H1 (cell line): ENCODE results near the gene MYO9A. TPM values are rescaled to one million over a fixed set of nuclear protein-coding genes. Genes with fewer than 3 reads are reported as not detected.

Source experiments
- CTCF ChIA-PET: fragments of 300-600 bp; sonication (Branson Sonifier 250); formaldehyde crosslinking; loops from one replicate; lab custom pipeline; 2021; ENCODE audit not compliant: partially characterized antibody; lab: Charles Lee
- POLR2A ChIA-PET: fragments of 300-600 bp; sonication (Branson Sonifier 250); formaldehyde crosslinking; loops from one replicate; lab custom pipeline; 2021; ENCODE audit warnings: inconsistent platforms; ENCODE audit not compliant: partially characterized antibody; lab: Charles Lee
- DNase-seq, 2 experiments: peaks; one replicate each; pipeline versions ENCODE4 v3.0.0 to v3.0.0-alpha.2; 2010 to 2022; ENCODE audit warnings: low spot score in 2 of 2, low read depth in 1 of 2, mixed read lengths in 1 of 2
- FAIRE-seq: peaks from 2 replicates; lab custom pipeline; 2011; peaks lifted over from hg19 to GRCh38; lab: Jason Lieb, UNC
- H2AFZ ChIP-seq: 2 replicates; pipeline ENCODE4 v1.8.1; 2012; ENCODE audit warnings: low read length, inconsistent platforms
- H2AK5ac ChIP-seq: 2 replicates; pipeline ENCODE4 v1.6.1; 2013; ENCODE audit warnings: low read depth, low read length
- H2BK120ac ChIP-seq: replicated peaks from 2 replicates; pipeline ENCODE3; 2013; ENCODE audit warnings: low read depth, low read length, inconsistent platforms
- H2BK12ac ChIP-seq: 2 replicates; pipeline ENCODE4 v1.6.1; 2013; ENCODE audit warnings: low read depth, low read length
- H2BK15ac ChIP-seq: 2 replicates; pipeline ENCODE4 v1.6.1; 2013; ENCODE audit warnings: low read length
- H2BK20ac ChIP-seq: 2 replicates; pipeline ENCODE4 v1.6.1; 2013; ENCODE audit warnings: low read length
- H2BK5ac ChIP-seq: 2 replicates; pipeline ENCODE4 v1.6.1; 2013; ENCODE audit warnings: low read depth, low read length
- H3K14ac ChIP-seq: 2 replicates; pipeline ENCODE4 v1.6.1; 2013; ENCODE audit warnings: inconsistent platforms; ENCODE audit not compliant: insufficient read length
- H3K18ac ChIP-seq: 2 replicates; pipeline ENCODE4 v1.6.1; 2013; ENCODE audit warnings: low read length; ENCODE audit errors: extremely low read depth
- H3K23ac ChIP-seq: 2 replicates; pipeline ENCODE4 v1.6.1; 2013; ENCODE audit warnings: inconsistent platforms; ENCODE audit not compliant: insufficient read length
- H3K23me2 ChIP-seq: 2 replicates; pipeline ENCODE4 v1.6.1; 2013; ENCODE audit warnings: low read depth, low read length
- H3K27ac ChIP-seq: 2 replicates; pipeline ENCODE4 v1.6.1; 2011; ENCODE audit warnings: low read depth, low read length, inconsistent platforms
- H3K27me3 ChIP-seq, 4 experiments: replicated peaks in 1 of 4; 1 replicate in 1 of 4; 2 replicates in 3 of 4; pipeline versions ENCODE4 v1.6.1 to v1.8.1; 2011 to 2013; ENCODE audit warnings: low read length in 3 of 4, mild to moderate bottlenecking in 3 of 4, inconsistent platforms in 2 of 4, mixed read lengths in 2 of 4, moderate library complexity in 1 of 4; ENCODE audit not compliant: control insufficient read depth in 3 of 4, insufficient read depth in 3 of 4; ENCODE audit errors: extremely low read depth in 1 of 4
- H3K36me3 ChIP-seq, 4 experiments: 2 replicates each; pipeline versions ENCODE4 v1.6.1 to v1.8.1; 2011 to 2013; ENCODE audit warnings: mild to moderate bottlenecking in 4 of 4, low read length in 3 of 4, moderate library complexity in 2 of 4, control low read depth in 1 of 4, inconsistent platforms in 1 of 4; ENCODE audit not compliant: insufficient read depth in 4 of 4, control insufficient read depth in 2 of 4
- H3K4ac ChIP-seq: replicated peaks from 2 replicates; pipeline ENCODE3; 2013; ENCODE audit warnings: low read length, low read depth, mixed read lengths, inconsistent platforms; ENCODE audit not compliant: insufficient read length
- H3K4me1 ChIP-seq, 4 experiments: replicated peaks in 1 of 4; 1 replicate in 1 of 4; 2 replicates in 3 of 4; pipeline versions ENCODE4 v1.6.1 to v1.8.1; 2011 to 2013; ENCODE audit warnings: low read length in 3 of 4, inconsistent platforms in 2 of 4, mixed read lengths in 1 of 4; ENCODE audit not compliant: insufficient read depth in 4 of 4, control insufficient read depth in 3 of 4
- H3K4me2 ChIP-seq, 2 experiments: 2 replicates each; pipeline versions ENCODE4 v1.6.1 to v1.8.1; 2011 to 2013; ENCODE audit warnings: low read depth in 2 of 2, low read length in 2 of 2, control low read depth in 1 of 2, inconsistent platforms in 1 of 2, mild to moderate bottlenecking in 1 of 2; ENCODE audit not compliant: insufficient read depth in 1 of 2
- H3K4me3 ChIP-seq, 4 experiments: fragments of 200-600, 300-600 bp in 1 of 4; sonication (generic), shearing (Covaris generic), sonication (Bioruptor Twin) in 1 of 4; 2 replicates each; pipeline versions ENCODE4 v1.5.1 to v1.8.1; 2011 to 2016; ENCODE audit warnings: low read length in 4 of 4, low read depth in 3 of 4, control low read depth in 2 of 4, inconsistent platforms in 2 of 4, mild to moderate bottlenecking in 2 of 4, mixed read lengths in 1 of 4, moderate library complexity in 1 of 4; ENCODE audit not compliant: insufficient read depth in 2 of 4; ENCODE audit errors: extremely low read depth in 1 of 4
- H3K56ac ChIP-seq: replicated peaks from 2 replicates; pipeline ENCODE3; 2013; ENCODE audit warnings: low read depth, mild to moderate bottlenecking, mixed read lengths, low read length, inconsistent platforms; ENCODE audit not compliant: insufficient read length
- H3K79me1 ChIP-seq: 2 replicates; pipeline ENCODE4 v1.6.1; 2013; ENCODE audit warnings: low read depth, low read length, control low read depth
- H3K79me2 ChIP-seq, 2 experiments: 2 replicates each; pipeline versions ENCODE4 v1.6.1 to v1.8.1; 2012 to 2013; ENCODE audit warnings: low read length in 2 of 2, mild to moderate bottlenecking in 2 of 2, inconsistent platforms in 1 of 2; ENCODE audit not compliant: insufficient read depth in 2 of 2, control insufficient read depth in 1 of 2
- H3K9ac ChIP-seq, 4 experiments: replicated peaks in 1 of 4; 1 replicate in 1 of 4; 2 replicates in 3 of 4; pipeline versions ENCODE4 v1.6.1 to v1.8.1; 2011 to 2013; ENCODE audit warnings: low read depth in 3 of 4, low read length in 3 of 4, control low read depth in 2 of 4, mild to moderate bottlenecking in 2 of 4, moderate library complexity in 2 of 4, inconsistent platforms in 1 of 4; ENCODE audit errors: extremely low read depth in 1 of 4
- H3K9me3 ChIP-seq, 2 experiments: 2 replicates each; pipeline versions ENCODE4 v1.6.1 to v1.8.1; 2012 to 2013; ENCODE audit warnings: mild to moderate bottlenecking in 2 of 2, moderate library complexity in 2 of 2, control low read depth in 1 of 2, inconsistent platforms in 1 of 2, low read depth in 1 of 2, low read length in 1 of 2, mixed read lengths in 1 of 2; ENCODE audit not compliant: insufficient read depth in 2 of 2
- H4K20me1 ChIP-seq, 2 experiments: replicated peaks in 1 of 2; 2 replicates each; pipeline versions ENCODE3 to v1.8.1; 2011 to 2013; ENCODE audit warnings: inconsistent platforms in 2 of 2, low read length in 2 of 2, mild to moderate bottlenecking in 1 of 2; ENCODE audit not compliant: insufficient read depth in 2 of 2, control insufficient read depth in 1 of 2
- H4K5ac ChIP-seq: 2 replicates; pipeline ENCODE4 v1.6.1; 2013; ENCODE audit warnings: low read length, low read depth, mixed read lengths, inconsistent platforms; ENCODE audit not compliant: insufficient read length
- H4K8ac ChIP-seq: 2 replicates; pipeline ENCODE4 v1.8.0; 2013; ENCODE audit warnings: mild to moderate bottlenecking, moderate library complexity, low read length, inconsistent platforms; ENCODE audit not compliant: insufficient read depth; ENCODE audit errors: extremely low read depth
- H4K91ac ChIP-seq: replicated peaks from 2 replicates; pipeline ENCODE3; 2013; ENCODE audit warnings: low read length, mixed read lengths, inconsistent platforms; ENCODE audit not compliant: insufficient read length
- FOSL1 ChIP-seq: IDR thresholded peaks from 2 replicates; pipeline ENCODE4 v1.6.1; 2011; ENCODE audit warnings: mild to moderate bottlenecking, low read depth, low read length, moderate library complexity; ENCODE audit not compliant: insufficient read depth
- GABPA ChIP-seq: IDR thresholded peaks from 2 replicates; pipeline ENCODE4 v1.6.1; 2011; ENCODE audit warnings: mild to moderate bottlenecking, low read length, moderate library complexity, borderline replicate concordance; ENCODE audit not compliant: insufficient read depth
- HDAC6 ChIP-seq: IDR thresholded peaks from one replicate; pipeline ENCODE4 v1.7.1; 2012; ENCODE audit warnings: low read depth, mild to moderate bottlenecking, inconsistent platforms, low read length, moderate library complexity
- KDM5A ChIP-seq: fragments of 200-600 bp; IDR thresholded peaks from 2 replicates; pipeline ENCODE4 v1.7.1; 2012; ENCODE audit warnings: mild to moderate bottlenecking, low read length, inconsistent platforms, mixed read lengths
- MAFK ChIP-seq: IDR thresholded peaks from 2 replicates; pipeline ENCODE4 v1.6.1; 2012; ENCODE audit warnings: low read depth, mild to moderate bottlenecking, improper control_type of control experiment, low read length
- POLR2AphosphoS5 ChIP-seq: IDR thresholded peaks from 2 replicates; pipeline ENCODE4 v1.6.1; 2011; ENCODE audit warnings: low read depth, low read length
- SP4 ChIP-seq: IDR thresholded peaks from 2 replicates; pipeline ENCODE4 v1.6.1; 2012; ENCODE audit warnings: low read length, inconsistent platforms
- SRF ChIP-seq: IDR thresholded peaks from 2 replicates; pipeline ENCODE4 v1.6.1; 2011; ENCODE audit warnings: mild to moderate bottlenecking, low read depth, low read length, moderate library complexity
- WGBS, 2 experiments: shearing (Covaris generic) in 1 of 2; methylation state at CpG; one replicate each; pipeline versions ENCODE4 v1.1.6 to v1.1.7; 2013 to 2015; ENCODE audit warnings: low lambda C conversion rate in 2 of 2, mixed read lengths in 2 of 2, inconsistent platforms in 1 of 2, low coverage in 1 of 2, missing lambda C conversion rate in 1 of 2; ENCODE audit not compliant: insufficient replicate concordance in 2 of 2, insufficient coverage in 1 of 2, insufficient read length in 1 of 2; ENCODE audit errors: extremely low coverage in 1 of 2, missing lambda C conversion rate in 1 of 2; 5-methylcytosine and 5-hydroxymethylcytosine counted together
- polyA plus RNA-seq, 7 experiments: library from polyadenylated mRNA; depleted of rRNA in 3 of 7; stranded (reverse) in 5 of 7; unstranded in 2 of 7; fragments of >200 nt in 5 of 7; fragments of 200-250 nt in 2 of 7; gene quantifications; 1 replicate in 5 of 7; 2 replicates in 1 of 7; 4 replicates in 1 of 7; pipeline versions ENCODE4 v1.2.1 to v1.2.3, GENCODE V29; 2011 to 2013; ENCODE audit warnings: missing spikeins in 2 of 7, mixed read lengths in 2 of 7
- total RNA-seq: library from RNA; stranded (reverse); fragmentation: NEBNext Ultra II Directional; extraction: Animal tissue kit (Norgen Biotek cat#: 25700); gene quantifications from 2 replicates; pipeline ENCODE4 v1.2.1, GENCODE V29; 2021
- TF ChIP-seq, protein P1 (sequence below): IDR thresholded peaks from 2 replicates; pipeline ENCODE4 v1.6.1; 2012; ENCODE audit warnings: low read length, inconsistent platforms
- TF ChIP-seq, protein P2 (sequence below), 3 experiments: IDR thresholded peaks; 1 replicate in 2 of 3; 2 replicates in 1 of 3; pipeline versions ENCODE4 v1.5.1 to v1.6.1; 2011; ENCODE audit warnings: low read length in 3 of 3, mild to moderate bottlenecking in 3 of 3, inconsistent platforms in 2 of 3, low read depth in 1 of 3, moderate library complexity in 1 of 3; ENCODE audit not compliant: insufficient read depth in 1 of 3; ENCODE audit errors: control extremely low read depth in 1 of 3

MYO9A gene
- total and polyA plus RNA-seq, 2 of the 8 experiments (the other 6 are each of a cell fraction or from before 2014, with no cell fraction given): 3.9 to 26.0 TPM

DNA sequence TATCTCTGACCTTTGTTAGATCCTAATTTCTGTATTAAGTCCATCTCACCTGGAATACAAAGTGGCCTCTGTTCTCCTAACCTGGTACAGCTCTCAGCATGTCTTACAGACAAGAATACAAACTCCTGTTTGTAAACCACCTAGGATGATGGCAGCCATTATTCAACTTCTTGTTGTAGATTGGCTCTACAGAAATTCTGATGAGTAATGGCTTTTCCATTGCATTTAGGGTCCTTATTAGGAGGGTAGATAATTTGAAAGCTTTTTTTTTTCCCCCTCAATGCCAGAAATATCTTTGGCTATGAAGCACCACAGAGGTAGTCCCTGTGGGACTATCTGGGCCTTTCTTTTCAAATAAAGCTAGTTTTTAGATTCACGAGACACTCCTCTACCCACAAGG is 297.8 kb downstream of the MYO9A start:
- Histone ChIP-seq H3K56ac (no peak overlapping the region), H3K4me2 (no peak overlapping the region), H3K27ac (no peak overlapping the region), H3K9ac (no peak overlapping the region), H2BK20ac (no peak overlapping the region), H4K5ac (no peak overlapping the region), H3K23ac (no peak overlapping the region), H2AK5ac (no peak overlapping the region), H2BK12ac (no peak overlapping the region), H3K14ac (no peak overlapping the region), H2BK15ac (no peak overlapping the region), H3K9me3 (peaks cover 9 to 21% of the 10 kb centered on the region in 2 experiments; a peak in 3 of 4 replicates), H2BK120ac (no peak overlapping the region), H3K36me3 (peaks cover 0 to 19% (median 3%) of the 10 kb centered on the region in 4 experiments; a peak in 3 of 8 replicates), H3K4me1 (peaks cover 0 to 3% (median 0%) of the 10 kb centered on the region in 4 experiments; a peak in 1 of 7 replicates), H3K4ac (no peak overlapping the region), H4K20me1 (no peaks in the 10 kb centered on the region), H3K79me2 (no peaks in the 10 kb centered on the region), H2AFZ (no peak overlapping the region), H3K18ac (no peak overlapping the region), H3K23me2 (no peaks in the 10 kb centered on the region), H2BK5ac (no peak overlapping the region), H3K4me3 (no peak overlapping the region), H3K27me3 (no peaks in the 10 kb centered on the region), H3K79me1 (no peaks in the 10 kb centered on the region), H4K8ac (no peak overlapping the region), H4K91ac (no peak overlapping the region)
- DNase-seq: no peak
- CTCF ChIA-PET: interaction anchor here (1.7 kb wide), 1 partner anchor 76 kb away, joined by 4 read pairs; no protein-coding TSS in a partner anchor
- POLR2A ChIA-PET: no interaction called here
- no peak for FAIRE-seq
- WGBS, 2 experiments: 71% methylated on average over 1 of the region's 1 CpG; no CpG with 5 or more reads in 1 of the 2 experiments
- TF ChIP-seq KDM5A (no peak), GABPA (no peak), SRF (no peak), FOSL1 (no peak), HDAC6 (no peak), MAFK (no peak), POLR2AphosphoS5 (no peak), SP4 (no peak)
- TF ChIP-seq, protein P1, sequence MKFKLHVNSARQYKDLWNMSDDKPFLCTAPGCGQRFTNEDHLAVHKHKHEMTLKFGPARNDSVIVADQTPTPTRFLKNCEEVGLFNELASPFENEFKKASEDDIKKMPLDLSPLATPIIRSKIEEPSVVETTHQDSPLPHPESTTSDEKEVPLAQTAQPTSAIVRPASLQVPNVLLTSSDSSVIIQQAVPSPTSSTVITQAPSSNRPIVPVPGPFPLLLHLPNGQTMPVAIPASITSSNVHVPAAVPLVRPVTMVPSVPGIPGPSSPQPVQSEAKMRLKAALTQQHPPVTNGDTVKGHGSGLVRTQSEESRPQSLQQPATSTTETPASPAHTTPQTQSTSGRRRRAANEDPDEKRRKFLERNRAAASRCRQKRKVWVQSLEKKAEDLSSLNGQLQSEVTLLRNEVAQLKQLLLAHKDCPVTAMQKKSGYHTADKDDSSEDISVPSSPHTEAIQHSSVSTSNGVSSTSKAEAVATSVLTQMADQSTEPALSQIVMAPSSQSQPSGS: no peak
- TF ChIP-seq, protein P2, sequence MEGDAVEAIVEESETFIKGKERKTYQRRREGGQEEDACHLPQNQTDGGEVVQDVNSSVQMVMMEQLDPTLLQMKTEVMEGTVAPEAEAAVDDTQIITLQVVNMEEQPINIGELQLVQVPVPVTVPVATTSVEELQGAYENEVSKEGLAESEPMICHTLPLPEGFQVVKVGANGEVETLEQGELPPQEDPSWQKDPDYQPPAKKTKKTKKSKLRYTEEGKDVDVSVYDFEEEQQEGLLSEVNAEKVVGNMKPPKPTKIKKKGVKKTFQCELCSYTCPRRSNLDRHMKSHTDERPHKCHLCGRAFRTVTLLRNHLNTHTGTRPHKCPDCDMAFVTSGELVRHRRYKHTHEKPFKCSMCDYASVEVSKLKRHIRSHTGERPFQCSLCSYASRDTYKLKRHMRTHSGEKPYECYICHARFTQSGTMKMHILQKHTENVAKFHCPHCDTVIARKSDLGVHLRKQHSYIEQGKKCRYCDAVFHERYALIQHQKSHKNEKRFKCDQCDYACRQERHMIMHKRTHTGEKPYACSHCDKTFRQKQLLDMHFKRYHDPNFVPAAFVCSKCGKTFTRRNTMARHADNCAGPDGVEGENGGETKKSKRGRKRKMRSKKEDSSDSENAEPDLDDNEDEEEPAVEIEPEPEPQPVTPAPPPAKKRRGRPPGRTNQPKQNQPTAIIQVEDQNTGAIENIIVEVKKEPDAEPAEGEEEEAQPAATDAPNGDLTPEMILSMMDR (IDR thresholded peaks at IDR 0.05; ENCODE audit: control extremely low read depth in 1 of 3, insufficient read depth in 1 of 3, low read depth in 1 of 3, low read length in 3 of 3): no peak
